Myocyte (in vitro differentiated cells): ENCODE data around the gene STAT5B. TPM values are rescaled to one million over a fixed set of nuclear protein-coding genes. Genes with fewer than 3 reads are reported as not detected.
"Not testable (repeated sequence)": the region's sequence is repeated elsewhere in the genome, so short reads cannot be mapped to it uniquely, and the experiment has no call there.

ENCODE experiments used
- DNase-seq: peaks from one replicate; pipeline ENCODE4 v3.0.0-alpha.2; 2012; ENCODE audit warnings: low read depth
- polyA plus RNA-seq: library from polyadenylated mRNA; unstranded; fragments of >200 nt; gene quantifications from one replicate; pipeline ENCODE4 v1.2.1, GENCODE V29; 2012; ENCODE audit warnings: missing spikeins
- total RNA-seq: library from RNA; depleted of rRNA; stranded (reverse); fragments of >200 nt; gene quantifications from 2 replicates; pipeline ENCODE4 v1.2.3, GENCODE V29; 2014

Gene STAT5B
- 26.4 and 27.2 TPM in 2 replicates for total RNA-seq
- polyA plus RNA-seq: 12.6 TPM

DNA sequence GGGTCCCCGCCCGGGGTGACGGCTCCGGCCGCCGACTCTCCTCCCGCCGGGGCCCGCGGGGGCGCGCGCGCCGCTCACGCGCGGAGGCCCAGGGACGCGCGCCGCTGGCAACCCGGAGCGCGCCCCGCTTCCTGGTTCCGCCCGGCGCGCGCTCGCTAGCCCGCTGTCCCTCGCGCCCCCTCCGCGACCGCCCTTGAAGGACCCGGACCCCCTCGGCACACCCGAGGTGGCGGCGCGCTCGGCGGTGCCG lies at the start of gene STAT5B:
STAT5B (minus strand) TSS at position 33 of the 250 bp plus-strand sequence. CDS start 44,264 bp downstream, outside the sequence.
- DNase-seq: peak; percentile 61

DNA sequence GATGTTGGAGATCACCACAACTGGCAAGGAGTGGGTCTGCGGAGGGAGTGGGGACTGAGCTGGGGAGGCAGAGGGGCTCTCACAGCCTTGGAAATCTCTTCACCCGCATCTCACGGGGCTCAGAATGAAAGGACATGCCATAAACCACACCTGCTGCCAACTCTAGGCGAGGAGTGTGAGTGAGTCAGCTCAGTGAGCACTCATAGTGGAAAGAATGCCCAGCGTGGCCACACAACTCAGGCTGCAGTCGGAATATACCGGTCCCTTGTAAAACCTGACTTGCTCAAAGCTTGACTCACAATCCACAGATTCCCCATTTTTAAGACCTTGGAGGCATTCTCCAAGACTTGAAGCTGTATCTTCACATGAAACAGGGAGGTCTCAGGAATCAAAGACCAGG lies 48.8 kb upstream of the STAT5B start:
- DNase-seq: peak; percentile 92

DNA sequence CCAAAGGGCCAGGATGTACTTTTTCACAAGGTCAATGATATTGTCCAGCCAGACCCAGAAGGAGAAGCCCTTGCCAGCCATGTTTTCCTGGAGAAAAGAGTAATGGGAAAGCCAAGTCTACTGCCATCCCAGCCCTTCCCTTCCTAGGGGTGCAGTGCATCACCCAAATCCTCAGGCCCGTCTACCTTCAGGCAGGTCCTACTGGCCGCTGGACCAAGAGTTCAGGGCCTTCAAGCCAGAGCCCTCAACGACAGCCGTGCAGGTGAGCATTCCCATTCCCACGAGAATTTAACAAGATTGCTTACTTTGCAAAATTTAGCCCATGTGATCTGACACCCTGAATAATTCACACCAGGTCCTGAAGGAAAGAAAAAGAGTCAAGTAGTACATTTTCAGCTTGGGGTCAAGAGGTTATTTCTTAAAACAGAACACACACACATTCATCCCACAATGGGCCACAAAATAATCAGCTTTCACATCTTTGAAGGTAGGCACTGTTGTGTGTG lies 47.1 kb upstream of the STAT5B start:
- DNase-seq: no peak

- peak; percentile 92 for DNase-seq
Measured at GRCh38 chr17:42322382-42323267, 46.4 kb upstream of the STAT5B start.

DNA sequence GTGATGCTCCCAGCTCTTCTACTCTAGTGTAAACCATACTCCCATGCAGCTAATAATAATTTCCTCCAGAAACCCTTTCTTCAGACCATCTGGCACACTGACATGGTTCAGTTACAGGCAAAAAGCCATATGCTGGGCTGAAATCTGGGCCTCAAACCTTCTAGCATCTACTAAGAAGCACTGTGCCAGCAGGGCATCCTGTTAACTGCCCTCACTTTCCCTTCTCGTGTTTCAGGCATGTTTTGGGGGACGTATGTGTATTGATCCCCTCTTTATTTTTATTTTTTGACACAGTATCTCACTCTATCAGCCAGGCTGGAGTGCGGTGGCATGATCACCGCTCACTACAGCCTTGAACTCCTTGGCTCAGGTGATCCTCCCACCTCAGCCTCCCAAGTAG lies 45.4 kb upstream of the STAT5B start:
- DNase-seq: no peak

DNA sequence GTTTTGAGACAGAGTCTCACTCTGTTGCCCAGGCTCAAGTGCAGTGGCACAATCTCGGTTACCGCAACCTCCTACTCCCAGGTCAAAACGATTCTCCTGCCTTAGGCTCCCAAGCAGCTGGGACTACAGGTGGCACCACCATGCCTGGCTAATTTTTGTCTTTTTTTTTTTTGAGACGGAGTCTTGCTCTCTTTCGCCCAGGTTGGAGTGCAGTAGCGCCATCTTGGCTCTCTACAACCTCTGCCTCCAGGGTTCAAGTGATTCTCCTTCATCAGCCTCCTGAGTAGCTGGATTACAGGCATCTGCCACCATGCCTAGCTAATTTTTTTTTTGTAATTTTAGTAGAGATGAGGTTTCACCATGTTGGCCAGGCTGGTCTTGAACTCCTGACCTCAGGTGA lies 41.8 kb upstream of the STAT5B start:
- not testable (repeated sequence) for DNase-seq

- DNase-seq: no peak
Measured at GRCh38 chr17:42317266-42317845, 41.2 kb upstream of the STAT5B start.

- DNase-seq: no peak
Measured at GRCh38 chr17:42316755-42317154, 40.6 kb upstream of the STAT5B start.

DNA sequence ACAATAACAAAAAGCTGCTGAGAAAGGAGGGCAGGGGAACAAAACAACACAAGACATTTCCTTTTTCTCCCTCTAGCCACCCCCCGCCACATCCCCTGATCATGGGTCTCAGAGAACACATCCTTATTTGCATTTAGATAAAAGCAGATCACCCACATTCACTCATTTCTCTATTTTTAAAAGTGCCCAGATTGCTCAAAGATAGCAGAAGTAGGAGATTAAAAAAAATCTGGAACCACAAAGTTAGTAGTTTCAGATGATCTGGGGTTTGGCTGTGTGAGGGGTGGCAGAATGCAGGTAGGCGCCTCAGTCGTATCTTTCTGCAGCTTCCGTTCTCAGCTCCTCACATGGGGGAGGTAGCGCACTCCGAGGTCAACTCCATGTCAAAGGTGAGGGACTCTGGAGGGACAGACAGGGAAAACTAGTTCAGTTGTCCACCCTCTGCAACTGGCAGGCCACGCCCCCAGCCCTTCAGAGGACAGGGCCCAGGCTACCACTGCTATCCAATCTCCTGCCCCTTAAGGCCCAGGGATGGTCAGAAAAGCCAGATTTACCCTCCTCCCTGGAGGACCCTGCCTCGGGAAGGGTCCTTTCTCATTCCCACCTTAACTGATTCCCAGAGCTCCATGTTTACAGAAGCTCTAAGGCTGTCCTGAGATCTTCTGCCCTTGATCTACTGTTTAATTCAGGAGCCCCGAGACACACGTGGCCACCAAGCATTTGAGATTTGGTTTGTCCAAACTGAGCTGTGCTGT lies 39.4 kb upstream of the STAT5B start:
- no peak for DNase-seq

GRCh38 chr17:42313773-42314566 lies 37.8 kb upstream of the STAT5B start:
- DNase-seq: no peak

- DNase-seq: no peak
Measured at GRCh38 chr17:42313389-42313772, 37.2 kb upstream of the STAT5B start.

DNA sequence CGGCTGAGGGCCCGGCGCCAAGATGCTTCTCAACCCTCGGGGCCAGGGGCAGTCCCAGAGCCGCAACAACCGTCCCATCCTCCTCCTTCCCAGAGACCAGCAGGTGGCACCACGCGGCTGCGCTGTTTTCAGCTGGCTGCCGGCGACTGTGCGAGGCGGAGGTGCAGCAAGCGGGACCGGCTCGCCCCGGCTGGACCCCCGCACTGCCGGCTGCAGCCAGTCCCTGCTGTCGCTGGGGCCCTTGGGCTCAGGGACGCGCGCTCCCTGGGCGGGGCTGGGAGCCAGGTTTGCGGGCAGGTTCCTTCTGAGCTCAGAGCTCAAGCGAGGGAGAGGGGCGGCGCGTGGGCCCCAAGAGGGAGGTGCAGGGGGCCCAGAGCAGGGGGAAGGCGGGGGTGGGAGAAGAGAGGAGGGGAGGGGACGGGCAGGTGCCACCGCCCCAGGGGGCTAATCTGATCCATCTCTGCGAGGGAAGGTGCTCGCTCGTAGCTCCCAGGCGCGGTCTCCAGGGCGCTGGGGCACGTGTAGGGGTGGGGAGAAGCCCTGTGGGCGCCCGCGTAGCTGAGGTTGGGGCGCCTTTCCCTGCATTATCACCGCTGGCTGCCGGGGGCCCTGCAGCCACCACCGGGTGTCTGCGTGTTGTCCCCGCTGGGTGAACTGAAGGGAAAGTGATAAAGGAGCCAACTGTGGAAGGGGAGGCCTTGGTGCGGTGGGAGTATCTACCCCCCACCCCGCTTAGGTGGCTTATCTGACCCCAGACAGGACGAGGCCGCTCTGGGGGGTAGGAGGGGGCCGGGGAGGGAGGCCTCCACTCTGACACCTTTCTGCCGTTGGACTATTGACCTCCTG lies 36.3 kb upstream of the STAT5B start:
- peak; percentile 94 for DNase-seq

GRCh38 chr17:42312035-42312284 lies 35.8 kb upstream of the STAT5B start:
- no peak for DNase-seq

DNA sequence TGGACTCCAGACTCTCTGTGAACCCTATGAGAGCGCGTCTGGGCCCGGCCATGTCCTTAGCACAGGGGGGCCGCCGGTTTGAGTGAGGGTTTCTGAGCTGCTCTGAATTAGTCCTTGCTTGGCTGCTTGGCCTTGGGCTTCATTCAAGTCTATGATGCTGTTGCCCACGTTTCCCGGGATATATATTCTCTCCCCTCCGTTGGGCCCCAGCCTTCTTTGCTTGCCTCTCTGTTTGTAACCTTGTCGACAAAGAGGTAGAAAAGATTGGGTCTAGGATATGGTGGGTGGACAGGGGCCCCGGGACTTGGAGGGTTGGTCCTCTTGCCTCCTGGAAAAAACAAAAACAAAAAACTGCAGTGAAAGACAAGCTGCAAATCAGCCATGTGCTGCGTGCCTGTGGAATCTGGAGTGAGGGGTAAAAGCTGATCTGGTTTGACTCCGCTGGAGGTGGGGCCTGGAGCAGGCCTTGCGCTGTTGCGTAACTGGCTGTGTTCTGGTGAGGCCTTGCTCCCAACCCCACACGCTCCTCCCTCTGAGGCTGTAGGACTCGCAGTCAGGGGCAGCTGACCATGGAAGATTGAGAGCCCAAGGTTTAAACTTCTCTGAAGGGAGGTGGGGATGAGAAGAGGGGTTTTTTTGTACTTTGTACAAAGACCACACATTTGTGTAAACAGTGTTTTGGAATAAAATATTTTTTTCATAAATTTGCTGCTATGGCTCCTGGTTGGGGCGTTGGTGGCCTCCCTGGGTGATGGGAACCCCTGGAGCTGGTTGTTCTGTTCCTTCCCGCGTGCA lies 35.2 kb upstream of the STAT5B start:
- peak; percentile 80 for DNase-seq

DNA sequence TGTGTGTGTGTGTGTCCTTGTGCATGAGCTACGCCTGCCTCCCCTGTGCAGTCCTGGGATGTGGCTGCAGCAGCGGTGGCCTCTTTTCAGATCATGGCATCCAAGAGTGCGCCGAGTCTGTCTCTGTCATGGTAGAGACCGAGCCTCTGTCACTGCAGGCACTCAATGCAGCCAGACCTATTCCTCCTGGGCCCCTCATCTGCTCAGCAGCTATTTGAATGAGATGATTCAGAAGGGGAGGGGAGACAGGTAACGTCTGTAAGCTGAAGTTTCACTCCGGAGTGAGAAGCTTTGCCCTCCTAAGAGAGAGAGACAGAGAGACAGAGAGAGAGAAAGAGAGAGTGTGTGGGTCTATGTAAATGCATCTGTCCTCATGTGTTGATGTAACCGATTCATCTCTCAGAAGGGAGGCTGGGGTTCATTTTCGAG lies 34.6 kb upstream of the STAT5B start:
- no peak for DNase-seq

GRCh38 chr17:42309986-42310786 lies 34.0 kb upstream of the STAT5B start:
- no peak for DNase-seq

DNA sequence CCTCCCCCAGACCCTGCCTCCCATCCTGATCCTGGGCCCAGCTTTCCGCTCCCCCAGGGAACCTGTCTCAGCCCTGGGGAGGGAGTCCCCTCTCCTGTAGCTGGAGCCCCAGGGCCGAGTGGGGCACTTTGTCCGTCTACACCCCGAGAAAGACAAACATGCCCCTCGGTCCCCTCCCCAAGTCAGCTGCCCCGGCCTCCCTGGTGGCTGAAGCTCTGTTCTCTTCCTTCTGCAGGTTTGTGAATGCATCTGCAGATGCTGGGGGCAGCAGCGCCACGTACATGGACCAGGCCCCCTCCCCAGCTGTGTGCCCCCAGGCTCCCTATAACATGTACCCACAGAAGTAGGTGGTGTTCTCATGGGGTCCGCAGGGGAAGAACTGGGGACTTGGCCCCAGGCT lies 33.0 kb upstream of the STAT5B start:
- no peak for DNase-seq

DNA sequence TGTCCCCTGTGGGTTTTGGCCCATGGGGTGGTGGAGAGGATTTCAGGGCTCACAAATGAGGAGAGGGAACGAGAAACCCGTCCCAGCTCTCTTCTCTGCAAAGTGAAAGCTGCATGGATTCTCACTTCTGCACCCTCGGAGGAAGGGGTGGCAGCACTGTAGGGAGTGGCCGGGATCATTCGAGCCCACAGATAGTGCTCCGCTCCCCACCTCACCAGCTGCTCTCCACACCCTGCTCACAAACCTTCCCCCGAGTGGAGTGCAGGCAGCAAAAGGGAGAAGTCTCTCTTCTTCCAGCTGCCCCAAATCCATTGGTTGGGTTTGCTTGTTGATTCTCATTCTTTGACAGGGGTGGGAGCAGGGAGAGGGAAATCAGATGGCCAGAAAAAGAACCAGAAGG lies 32.3 kb upstream of the STAT5B start:
- DNase-seq: peak; percentile 58

DNA sequence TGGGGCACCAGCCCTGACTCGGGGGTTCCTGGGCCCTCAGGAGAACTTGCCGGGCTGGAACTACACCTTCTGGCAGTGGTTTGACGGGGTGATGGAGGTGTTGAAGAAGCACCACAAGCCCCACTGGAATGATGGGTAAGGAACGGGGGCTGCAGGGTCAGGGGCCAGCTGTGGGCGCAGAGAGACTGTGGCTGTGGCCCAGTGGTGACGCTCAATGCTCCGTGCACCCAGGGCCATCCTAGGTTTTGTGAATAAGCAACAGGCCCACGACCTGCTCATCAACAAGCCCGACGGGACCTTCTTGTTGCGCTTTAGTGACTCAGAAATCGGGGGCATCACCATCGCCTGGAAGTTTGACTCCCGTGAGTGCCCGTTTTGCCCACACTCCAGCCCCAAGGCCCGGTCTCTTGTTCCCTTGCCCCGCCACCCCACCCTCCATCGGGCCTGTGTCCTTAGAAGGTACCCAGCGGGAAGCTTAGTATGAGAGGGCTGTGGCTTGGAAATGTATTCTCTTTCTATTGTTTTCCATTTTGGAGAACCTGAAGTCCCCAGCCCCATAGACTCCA lies 31.3 kb upstream of the STAT5B start:
- DNase-seq: no peak
